MG63 (cell line): ENCODE data around the gene SUSD5. TPM values are rescaled to one million over a fixed set of nuclear protein-coding genes. Genes with fewer than 3 reads are reported as not detected.
"Not testable (repeated sequence)": the region's sequence is repeated elsewhere in the genome, so short reads cannot be mapped to it uniquely, and the experiment has no call there.

Source experiments
- DNase-seq: peaks from one replicate; pipeline ENCODE4 v3.0.0-alpha.2; 2020
- H3K27me3 ChIP-seq: fragments of 250-450 bp; sonication (Bioruptor Pico); 2 replicates; pipeline ENCODE4 v1.5.1; 2020; ENCODE audit warnings: mild to moderate bottlenecking, moderate library complexity
- H3K36me3 ChIP-seq: fragments of 250-450 bp; sonication (Bioruptor Pico); 2 replicates; pipeline ENCODE4 v1.5.1; 2020; ENCODE audit warnings: mild to moderate bottlenecking, moderate library complexity
- H3K4me3 ChIP-seq: fragments of 250-450 bp; sonication (Bioruptor Pico); 2 replicates; pipeline ENCODE4 v1.5.1; 2020; ENCODE audit warnings: mild to moderate bottlenecking, moderate library complexity
- H3K9me3 ChIP-seq: fragments of 250-450 bp; sonication (Bioruptor Pico); 2 replicates; pipeline ENCODE4 v1.5.1; 2020; ENCODE audit warnings: mild to moderate bottlenecking, moderate library complexity
- total RNA-seq: library from RNA; depleted of rRNA; stranded (reverse); fragments of >200 nt; shearing (Covaris generic); gene quantifications from 2 replicates; pipeline ENCODE4 v1.2.3, GENCODE V29; 2014; ENCODE audit warnings: low replicate concordance

SUSD5 gene
- total RNA-seq, 1 experiment from 2014 or later, result 4.2 TPM

DNA sequence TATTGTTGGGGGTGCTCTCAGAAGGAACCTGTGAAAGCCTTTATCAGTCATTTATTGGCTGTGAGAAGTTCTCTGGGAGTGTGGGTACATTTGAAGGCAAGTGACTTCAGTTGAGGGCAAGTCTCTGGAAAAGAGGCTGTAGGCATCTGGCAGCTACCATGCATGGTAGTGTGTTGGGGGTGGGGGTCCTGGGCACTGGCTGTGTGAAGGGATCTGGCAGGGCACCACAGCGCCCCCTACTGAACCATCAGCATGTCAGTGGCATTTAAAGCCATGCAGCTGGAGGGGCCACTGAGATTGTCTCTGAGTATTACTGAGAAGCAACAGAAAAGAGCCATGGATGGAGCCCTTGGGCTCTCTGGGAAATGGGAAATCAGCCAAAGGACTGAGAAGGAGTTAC, 74.2 kb downstream of the SUSD5 start:
- H3K36me3 ChIP-seq, result peaks cover 3% of the 10 kb centered on the region

DNA sequence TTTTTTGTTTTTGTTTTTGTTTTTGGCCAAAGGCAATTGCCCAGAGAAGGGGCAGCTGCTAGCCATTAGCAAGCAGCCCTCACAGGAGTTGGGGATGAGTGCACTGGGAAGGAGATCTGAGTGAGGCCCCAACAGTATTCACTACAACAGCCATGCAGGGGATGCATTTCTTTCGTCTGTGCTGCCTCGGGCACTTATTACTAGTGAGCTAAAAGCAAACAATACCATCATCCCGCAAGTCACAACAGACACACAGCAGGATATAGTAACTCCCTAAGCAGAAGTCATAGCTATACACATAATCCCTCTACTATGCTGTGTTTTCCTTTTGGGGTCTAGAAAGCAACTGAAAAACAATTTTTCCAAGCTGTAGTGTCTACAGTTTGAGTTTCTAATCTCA, 77.6 kb downstream of the SUSD5 start:
- no peak for DNase-seq
- no peaks in the 10 kb centered on the region for H3K9me3 ChIP-seq
- H3K36me3 ChIP-seq, result peaks cover 11% of the 10 kb centered on the region
- H3K4me3 ChIP-seq, result no peak overlapping the region
- H3K27me3 ChIP-seq, result no peaks in the 10 kb centered on the region

More for the DNA sequence above, 74.2 kb downstream of the SUSD5 start:
- Histone ChIP-seq H3K9me3 (no peaks in the 10 kb centered on the region), H3K4me3 (no peak overlapping the region), H3K27me3 (no peaks in the 10 kb centered on the region)
- DNase-seq, result no peak

DNA sequence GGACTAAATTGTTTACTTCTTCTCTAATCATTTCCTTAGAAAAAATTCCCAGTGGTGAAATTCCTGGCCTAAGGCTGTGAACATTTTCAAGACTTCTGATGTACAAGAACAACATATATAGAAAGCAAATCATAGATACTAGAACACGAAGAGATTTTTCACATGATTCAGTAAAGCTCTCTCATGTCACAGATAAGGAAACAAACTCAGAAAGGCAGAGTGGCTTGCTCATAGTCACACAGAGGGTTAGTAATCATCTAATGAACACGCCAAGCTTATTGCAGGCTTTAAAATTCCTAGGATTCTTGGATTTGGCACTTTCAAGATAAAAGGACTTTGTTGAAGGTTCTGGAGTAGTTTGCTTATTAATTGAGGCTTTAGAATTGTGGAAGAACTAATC, 78.6 kb downstream of the SUSD5 start:
- Histone ChIP-seq H3K36me3 (peaks cover 11% of the 10 kb centered on the region), H3K27me3 (no peaks in the 10 kb centered on the region), H3K4me3 (no peak overlapping the region), H3K9me3 (no peaks in the 10 kb centered on the region)
- DNase-seq, result no peak

DNA sequence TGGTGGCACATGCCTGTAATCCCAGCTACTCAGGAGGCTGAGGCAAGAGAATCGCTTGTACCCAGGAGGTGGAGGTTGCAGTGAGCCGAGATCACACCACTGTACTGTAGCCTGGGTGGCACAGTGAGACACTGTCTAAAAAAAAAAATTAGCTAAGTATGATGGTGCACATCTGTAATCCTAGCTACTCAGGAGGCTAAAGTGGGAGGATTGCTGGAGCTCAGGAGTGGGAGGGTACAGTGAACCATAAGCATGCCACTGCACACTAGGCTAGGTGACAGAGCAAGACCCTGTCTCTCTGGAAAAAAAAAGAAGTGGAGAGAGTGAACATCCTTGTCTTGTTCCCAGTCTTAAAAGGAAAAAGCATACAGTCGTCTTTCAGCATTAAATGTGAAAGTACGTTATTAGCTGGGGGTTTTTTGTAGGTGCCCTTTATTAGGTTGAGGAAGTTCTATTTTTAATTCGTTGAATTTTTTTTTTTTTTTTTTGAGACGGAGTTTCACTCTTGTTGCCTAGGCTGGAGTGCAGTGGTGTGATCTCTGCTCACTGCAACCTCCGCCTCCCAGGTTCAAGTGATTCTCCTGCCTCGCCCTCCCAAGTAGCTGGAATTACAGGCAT, 79.5 kb downstream of the SUSD5 start:
- DNase-seq, H3K9me3 ChIP-seq, H3K27me3 ChIP-seq, H3K4me3 ChIP-seq: not testable (repeated sequence)
- H3K36me3 ChIP-seq, result peaks cover 11% of the 10 kb centered on the region

DNA sequence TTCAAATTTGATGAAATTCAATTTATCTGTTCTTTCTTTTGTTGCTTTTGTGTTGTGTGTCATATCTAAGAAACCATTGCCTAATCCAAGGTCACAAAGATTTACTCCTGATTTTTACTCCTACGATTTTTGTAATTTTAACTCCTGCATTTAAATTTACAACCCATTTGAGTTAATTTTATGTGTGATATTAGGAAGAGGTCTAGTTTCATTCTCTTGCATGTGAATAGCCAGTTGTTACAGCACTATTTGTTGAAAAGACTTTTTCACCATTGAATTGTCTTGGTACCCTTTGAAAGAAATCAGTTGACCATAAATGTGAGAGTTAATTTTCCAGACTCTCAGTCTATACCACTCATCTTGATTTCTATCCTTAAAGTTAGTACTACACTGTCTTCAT, 80.9 kb downstream of the SUSD5 start:
- Histone ChIP-seq H3K36me3 (peaks cover 21% of the 10 kb centered on the region), H3K4me3 (no peak overlapping the region), H3K9me3 (no peaks in the 10 kb centered on the region), H3K27me3 (no peaks in the 10 kb centered on the region)
- no peak for DNase-seq

GRCh38 chr3:33134026-33134625, 84.5 kb downstream of the SUSD5 start:
- no peak for DNase-seq
- no peaks in the 10 kb centered on the region for H3K27me3 ChIP-seq
- peaks cover 37% of the 10 kb centered on the region for H3K36me3 ChIP-seq

GRCh38 chr3:33132019-33132360, 86.6 kb downstream of the SUSD5 start:
- no peaks in the 10 kb centered on the region for H3K9me3 ChIP-seq
- peaks cover 33% of the 10 kb centered on the region for H3K36me3 ChIP-seq
- no peak overlapping the region for H3K4me3 ChIP-seq
- no peaks in the 10 kb centered on the region for H3K27me3 ChIP-seq
- DNase-seq, result no peak

More at GRCh38 chr3:33134026-33134625, 84.5 kb downstream of the SUSD5 start:
- H3K9me3 ChIP-seq, result no peaks in the 10 kb centered on the region
- H3K4me3 ChIP-seq, result no peak overlapping the region

GRCh38 chr3:33131331-33132018, 87.1 kb downstream of the SUSD5 start:
- peaks cover 32% of the 10 kb centered on the region for H3K36me3 ChIP-seq
- DNase-seq, result no peak
- no peak overlapping the region for H3K4me3 ChIP-seq
- no peaks in the 10 kb centered on the region for H3K27me3 ChIP-seq
- H3K9me3 ChIP-seq, result no peaks in the 10 kb centered on the region

DNA sequence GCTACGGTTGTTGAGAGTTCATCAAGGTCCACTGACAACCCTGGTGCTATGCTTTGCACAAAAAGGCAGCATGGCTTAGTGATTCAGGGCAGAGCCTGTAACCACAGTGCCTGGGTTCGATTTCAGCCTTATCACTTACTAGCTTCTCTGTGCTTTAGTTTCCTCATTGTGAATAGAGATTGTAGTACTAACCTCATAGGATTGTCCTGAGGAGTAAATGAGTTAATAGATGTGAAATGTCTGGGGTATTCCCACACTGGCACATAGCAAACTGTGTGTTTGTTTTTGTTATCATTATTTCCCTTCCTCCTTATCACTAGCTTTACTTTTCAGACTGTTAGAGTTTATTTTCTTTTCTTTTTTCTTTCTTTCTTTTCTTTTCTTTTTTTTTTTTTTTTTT, 88.5 kb downstream of the SUSD5 start:
- Histone ChIP-seq H3K36me3 (peaks cover 31% of the 10 kb centered on the region), H3K4me3 (no peak overlapping the region), H3K27me3 (no peaks in the 10 kb centered on the region), H3K9me3 (no peaks in the 10 kb centered on the region)
- no peak for DNase-seq

DNA sequence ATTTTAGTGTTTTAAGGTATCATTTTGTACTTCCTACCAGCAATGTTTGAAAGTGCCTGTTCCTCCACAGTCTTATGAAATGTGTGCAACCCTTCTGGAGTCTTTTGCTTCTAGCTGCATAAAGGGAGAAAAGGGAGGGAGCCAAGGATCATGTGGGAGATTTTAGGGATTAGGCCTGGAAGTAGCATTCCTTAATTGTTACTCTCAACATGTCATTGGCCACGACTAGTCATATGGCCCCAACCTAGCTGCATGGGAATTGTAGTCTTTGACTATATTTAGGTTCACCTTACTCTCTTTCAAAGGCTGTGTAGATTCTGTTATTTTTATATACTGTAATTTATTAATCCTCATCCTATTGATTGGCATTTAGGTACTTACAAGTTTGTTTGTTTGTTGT, 89.9 kb downstream of the SUSD5 start:
- Histone ChIP-seq H3K27me3 (no peaks in the 10 kb centered on the region), H3K4me3 (no peak overlapping the region), H3K9me3 (no peaks in the 10 kb centered on the region), H3K36me3 (peaks cover 38% of the 10 kb centered on the region)
- DNase-seq, result no peak

- H3K36me3 ChIP-seq, result peaks cover 21% of the 10 kb centered on the region
These were observed 92.8 kb downstream of the SUSD5 start for GRCh38 chr3:33125840-33126239.

DNA sequence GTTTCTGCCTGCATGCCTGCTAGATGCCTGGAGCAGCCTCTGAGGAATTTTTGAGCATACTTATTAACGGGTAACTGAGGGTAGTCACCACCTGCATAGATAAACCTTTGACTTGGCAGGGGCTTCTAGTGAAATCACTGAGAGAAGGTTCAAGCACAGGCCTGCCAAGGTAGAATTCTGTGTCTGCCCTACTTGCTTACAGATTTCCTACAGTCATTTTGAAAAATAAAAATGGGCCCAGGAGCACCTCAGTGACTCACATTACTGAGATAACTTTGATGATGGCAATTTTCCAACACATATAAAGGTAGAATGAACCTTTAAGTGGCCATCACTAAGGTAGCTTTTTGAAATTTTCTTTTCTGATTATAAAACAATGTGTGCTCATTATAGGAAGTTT, 94.0 kb downstream of the SUSD5 start:
- peaks cover 23% of the 10 kb centered on the region for H3K36me3 ChIP-seq

More at GRCh38 chr3:33125840-33126239, 92.8 kb downstream of the SUSD5 start:
- Histone ChIP-seq H3K9me3 (no peaks in the 10 kb centered on the region), H3K27me3 (no peaks in the 10 kb centered on the region), H3K4me3 (no peak overlapping the region)
- no peak for DNase-seq

DNA sequence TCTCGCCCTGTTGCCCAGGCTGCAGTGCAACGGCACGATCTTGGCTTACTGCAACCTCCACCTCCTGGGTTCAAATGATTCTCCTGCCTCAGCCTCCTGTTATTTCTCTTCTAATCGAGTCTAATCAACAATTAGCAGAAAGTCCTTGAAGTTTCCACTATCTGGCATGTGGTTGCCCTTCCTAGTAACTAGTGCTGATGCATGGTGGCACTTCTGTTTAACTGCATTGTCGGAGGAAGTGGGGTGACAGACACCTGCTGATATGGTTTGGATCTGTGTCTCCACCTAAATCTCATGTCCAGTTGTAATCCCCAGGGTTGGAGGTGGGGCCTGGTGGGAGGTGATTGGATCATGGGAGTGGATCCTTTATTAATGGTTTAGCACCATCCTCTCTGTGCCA, 95.6 kb downstream of the SUSD5 start:
- Histone ChIP-seq H3K9me3 (no peaks in the 10 kb centered on the region), H3K4me3 (no peak overlapping the region), H3K27me3 (no peaks in the 10 kb centered on the region), H3K36me3 (peaks cover 23% of the 10 kb centered on the region)
- no peak for DNase-seq

More for the DNA sequence above, 94.0 kb downstream of the SUSD5 start:
- no peaks in the 10 kb centered on the region for H3K27me3 ChIP-seq
- H3K9me3 ChIP-seq, result no peaks in the 10 kb centered on the region
- DNase-seq, result no peak
- no peak overlapping the region for H3K4me3 ChIP-seq

GRCh38 chr3:33119891-33120290, 98.7 kb downstream of the SUSD5 start:
- no peak overlapping the region for H3K4me3 ChIP-seq
- DNase-seq, result no peak
- H3K9me3 ChIP-seq, result no peaks in the 10 kb centered on the region
- H3K27me3 ChIP-seq, result no peaks in the 10 kb centered on the region
- peaks cover 19% of the 10 kb centered on the region for H3K36me3 ChIP-seq

DNA sequence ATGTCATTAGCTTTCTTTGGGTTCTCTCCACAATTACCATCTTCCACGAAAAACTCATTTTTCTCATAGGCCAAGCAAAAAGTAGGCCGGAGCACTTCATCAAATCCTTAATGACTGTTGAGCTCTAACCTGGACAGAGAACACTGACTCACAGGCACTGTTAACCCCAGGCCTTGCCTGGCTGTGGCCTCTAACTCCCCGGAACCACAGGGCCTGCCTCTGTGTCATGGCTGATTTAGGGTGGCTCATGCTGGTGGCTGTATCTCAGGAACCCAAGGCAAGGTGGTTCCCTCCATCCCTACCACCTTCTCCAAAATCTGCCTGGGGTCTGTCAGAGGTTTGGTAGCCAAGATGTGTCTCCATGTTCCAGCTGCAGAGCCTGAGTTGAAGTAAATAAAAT, 101.1 kb downstream of the SUSD5 start:
- no peaks in the 10 kb centered on the region for H3K9me3 ChIP-seq
- H3K4me3 ChIP-seq, result no peak overlapping the region
- no peak for DNase-seq
- H3K36me3 ChIP-seq, result peaks cover 9% of the 10 kb centered on the region
- H3K27me3 ChIP-seq, result no peaks in the 10 kb centered on the region

GRCh38 chr3:33115024-33115768, 103.4 kb downstream of the SUSD5 start:
- Histone ChIP-seq H3K36me3 (no peaks in the 10 kb centered on the region; the same call in 1 of the 2 replicates), H3K27me3 (no peaks in the 10 kb centered on the region), H3K4me3 (peak overlapping the region; percentile 60), H3K9me3 (no peaks in the 10 kb centered on the region)
- peak; percentile 81 for DNase-seq

GRCh38 chr3:33114622-33115023, 104.0 kb downstream of the SUSD5 start:
- no peak for DNase-seq
- H3K27me3 ChIP-seq, result no peaks in the 10 kb centered on the region
- no peaks in the 10 kb centered on the region for H3K9me3 ChIP-seq
- H3K4me3 ChIP-seq, result peak overlapping the region; percentile 60
- H3K36me3 ChIP-seq, result no peaks in the 10 kb centered on the region; the same call in 1 of the 2 replicates
